SH-SY5Y (cell line): ENCODE results near the gene IL6ST.

Experiments used
- GATA2 ChIP-seq: IDR thresholded peaks from 2 replicates; pipeline ENCODE4 v1.6.1; 2011; ENCODE audit warnings: mild to moderate bottlenecking, low read depth, low read length
- GATA3 ChIP-seq: IDR thresholded peaks from 2 replicates; pipeline ENCODE4 v1.6.1; 2011; ENCODE audit warnings: low read depth, mild to moderate bottlenecking, low read length, moderate library complexity

DNA sequence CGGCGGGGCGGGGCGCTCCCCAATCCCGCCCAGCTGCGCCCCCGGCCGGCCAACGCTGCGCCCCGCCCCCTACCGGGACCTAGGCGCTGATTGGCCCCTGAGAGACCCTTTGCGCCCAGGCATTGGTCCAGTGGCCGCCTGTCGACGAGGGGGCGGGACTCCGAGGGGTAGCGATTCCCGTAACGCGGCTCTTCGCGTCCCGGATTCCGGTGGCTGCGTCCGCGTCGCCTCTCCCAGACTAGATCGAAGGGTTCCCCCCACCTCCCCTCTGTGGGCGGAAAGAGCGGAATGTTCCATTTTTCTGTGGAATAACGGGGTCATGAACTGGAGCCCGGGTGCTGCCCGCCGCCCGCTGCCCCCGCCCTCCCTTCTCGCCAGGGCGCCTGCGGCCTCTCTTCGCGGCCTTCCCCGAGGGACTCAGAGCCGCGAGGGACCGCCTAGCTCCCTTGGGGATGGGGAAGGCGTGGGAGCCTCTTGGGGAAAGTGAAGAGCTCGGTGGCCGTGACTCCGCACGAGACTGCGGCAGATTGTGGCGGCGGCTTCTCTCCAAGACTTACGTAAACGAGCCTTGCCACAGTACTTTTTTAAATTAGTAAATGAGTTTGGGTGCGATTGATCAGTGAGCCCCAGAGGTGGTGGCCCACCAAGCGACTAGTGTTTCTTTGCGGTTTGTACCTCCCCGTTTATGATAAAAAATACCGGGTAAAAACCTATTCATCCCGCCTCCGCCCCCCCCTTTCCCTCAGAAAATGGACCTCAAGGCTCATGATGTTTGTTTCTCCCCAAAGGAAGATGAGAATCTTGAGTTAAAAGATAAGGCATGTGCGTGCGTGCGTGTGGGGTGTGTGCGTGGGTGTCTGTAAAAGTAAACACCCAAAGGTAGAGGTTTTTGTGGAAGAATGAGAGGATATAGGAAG lies 493 bp upstream of the IL6ST start:
- TF ChIP-seq GATA3 = no peak
- TF ChIP-seq GATA2 = 0 out of 2 replicates have a peak, but pooled peaks have one; percentile 11
